HCT116 (cell line): Measurements from ENCODE around the gene TAT. TPM values are rescaled to one million over a fixed set of nuclear protein-coding genes. Genes with fewer than 3 reads are reported as not detected.

Experiments used
- ATAC-seq: fragments of 200-7000 bp; cut with Tn5 transposase; 2 replicates; pipeline ENCODE4 v1.9.1; 2020; ENCODE audit warnings: mild to moderate bottlenecking, moderate library complexity
- BruUV-seq: library from RNA; stranded (reverse); fragments of 400-500 nt; replicated peaks from 2 replicates; lab custom pipeline; 2021; lab: Mats Ljungman, UMichigan
- CTCF ChIA-PET: fragments of 300-600 bp; sonication (Branson Sonifier 250); formaldehyde crosslinking; loops from one replicate; lab custom pipeline; 2021; ENCODE audit warnings: antibody characterized with exemption; lab: Charles Lee
- POLR2A ChIA-PET: fragments of 300-600, 350-600 bp; sonication (Branson Sonifier 250); formaldehyde crosslinking; loops from one replicate; lab custom pipeline; 2021; ENCODE audit warnings: antibody characterized with exemption; lab: Charles Lee
- RAD21 ChIA-PET, 2 experiments: fragments of 300-600 bp; sonication (Branson Sonifier 250); formaldehyde crosslinking; loops; one replicate each; lab custom pipeline; 2023; ENCODE audit warnings: low total read pairs in 2 of 2; ENCODE audit not compliant: uncharacterized antibody in 2 of 2, unreplicated experiment in 2 of 2, low non-redundant PET in 1 of 2; lab: Charles Lee
- DNase-seq: peaks from one replicate; pipeline ENCODE4 v3.0.0-alpha.2; 2010; ENCODE audit warnings: low read depth, low spot score
- H2AFZ ChIP-seq: fragments of 200-600 bp; shearing (Covaris generic), sonication (generic); 2 replicates; pipeline ENCODE4 v1.6.1; 2017; ENCODE audit warnings: low read depth, mixed run types, mixed read lengths, antibody characterized with exemption, low read length; ENCODE audit not compliant: poor library complexity, severe bottlenecking
- H3K27ac ChIP-seq: 2 replicates; pipeline ENCODE4 v1.5.1; 2012; ENCODE audit warnings: low read depth, low read length
- H3K27me3 ChIP-seq: fragments of 200-600 bp; sonication (generic); 2 replicates; pipeline ENCODE4 v1.6.1; 2016; ENCODE audit warnings: mixed run types, low read length, mixed read lengths; ENCODE audit not compliant: insufficient read depth
- H3K36me3 ChIP-seq, 2 experiments: fragments of 200-500 bp in 1 of 2; fragments of 200-600 bp in 1 of 2; sonication (Bioruptor generic) in 1 of 2; sonication (generic) in 1 of 2; 2 replicates each; pipeline versions ENCODE4 v1.5.1 to v1.6.1; 2014 to 2016; ENCODE audit warnings: low read length in 2 of 2, inconsistent platforms in 1 of 2, mixed read lengths in 1 of 2, mixed run types in 1 of 2; ENCODE audit not compliant: insufficient read depth in 2 of 2, control insufficient read depth in 1 of 2
- H3K4me1 ChIP-seq, 2 experiments: fragments of 200-600 bp in 1 of 2; sonication (generic) in 1 of 2; 2 replicates each; pipeline versions ENCODE4 v1.5.1 to v1.6.1; 2012 to 2017; ENCODE audit warnings: low read length in 2 of 2, inconsistent platforms in 1 of 2, mild to moderate bottlenecking in 1 of 2, mixed read lengths in 1 of 2, mixed run types in 1 of 2, moderate library complexity in 1 of 2; ENCODE audit not compliant: insufficient read depth in 2 of 2, control insufficient read depth in 1 of 2
- H3K4me2 ChIP-seq: fragments of 200-600 bp; sonication (generic); 2 replicates; pipeline ENCODE4 v1.6.1; 2017; ENCODE audit warnings: mixed run types, low read length, mixed read lengths
- H3K4me3 ChIP-seq, 2 experiments: fragments of 200-600 bp in 1 of 2; sonication (generic) in 1 of 2; replicated peaks in 1 of 2; 2 replicates each; pipeline ENCODE4 v1.5.1; 2011 to 2016; ENCODE audit warnings: low read length in 2 of 2, control low read depth in 1 of 2, low read depth in 1 of 2, mild to moderate bottlenecking in 1 of 2, mixed read lengths in 1 of 2, mixed run types in 1 of 2
- H3K79me2 ChIP-seq: fragments of 200-600 bp; sonication (generic); 2 replicates; pipeline ENCODE4 v1.6.1; 2017; ENCODE audit warnings: mild to moderate bottlenecking, mixed run types, low read length, moderate library complexity, mixed read lengths; ENCODE audit not compliant: insufficient read depth
- H3K9ac ChIP-seq: fragments of 200-600 bp; sonication (generic); 2 replicates; pipeline ENCODE4 v1.6.1; 2016; ENCODE audit warnings: low read length, mixed read lengths
- H3K9me2 ChIP-seq: fragments of 200-600 bp; sonication (generic), shearing (Covaris generic); 2 replicates; pipeline ENCODE4 v1.6.1; 2017; ENCODE audit warnings: mixed run types, mild to moderate bottlenecking, moderate library complexity; ENCODE audit not compliant: insufficient read depth
- H3K9me3 ChIP-seq, 2 experiments: fragments of 200-500 bp in 1 of 2; fragments of 200-600 bp in 1 of 2; sonication (Bioruptor generic) in 1 of 2; sonication (generic) in 1 of 2; 2 replicates each; pipeline ENCODE4 v1.6.1; 2014 to 2017; ENCODE audit warnings: low read length in 2 of 2, mixed read lengths in 2 of 2, inconsistent platforms in 1 of 2, low read depth in 1 of 2, mild to moderate bottlenecking in 1 of 2, mixed run types in 1 of 2, moderate library complexity in 1 of 2; ENCODE audit not compliant: control insufficient read depth in 1 of 2, insufficient read depth in 1 of 2
- H4K20me1 ChIP-seq: fragments of 200-600 bp; sonication (generic), shearing (Covaris generic); 2 replicates; pipeline ENCODE4 v1.6.1; 2017; ENCODE audit warnings: mixed run types, mild to moderate bottlenecking, moderate library complexity; ENCODE audit not compliant: insufficient read depth
- ATF3 ChIP-seq: IDR thresholded peaks from 2 replicates; pipeline ENCODE4 v1.6.1; 2012
- CBX3 ChIP-seq: IDR thresholded peaks from 2 replicates; pipeline ENCODE4 v1.6.1; 2012; ENCODE audit warnings: low read depth
- CTCF ChIP-seq, 3 experiments: fragments of 200-600 bp in 1 of 3; sonication (generic) in 1 of 3; IDR thresholded peaks in 2 of 3; conservative IDR thresholded peaks in 1 of 3; 2 replicates each; pipeline ENCODE4 v1.5.1; 2012 to 2017; ENCODE audit warnings: low read depth in 2 of 3, low read length in 2 of 3, antibody characterized with exemption in 1 of 3, borderline replicate concordance in 1 of 3, control low read depth in 1 of 3, mild to moderate bottlenecking in 1 of 3, mixed read lengths in 1 of 3, mixed run types in 1 of 3, moderate library complexity in 1 of 3; ENCODE audit not compliant: insufficient read depth in 1 of 3
- EGR1 ChIP-seq: IDR thresholded peaks from 2 replicates; pipeline ENCODE4 v1.6.1; 2012; ENCODE audit warnings: low read depth
- ELF1 ChIP-seq: IDR thresholded peaks from 2 replicates; pipeline ENCODE4 v1.6.1; 2012; ENCODE audit warnings: low read depth, borderline replicate concordance
- EZH2 ChIP-seq: fragments of 200-600 bp; sonication (generic); IDR thresholded peaks from 2 replicates; pipeline ENCODE4 v1.6.1; 2017; ENCODE audit warnings: antibody characterized with exemption, mixed run types
- EZH2phosphoT487 ChIP-seq: fragments of 200-600 bp; IDR thresholded peaks from 2 replicates; pipeline ENCODE4 v1.6.1; 2018; ENCODE audit warnings: antibody characterized with exemption, borderline replicate concordance
- JUND ChIP-seq: IDR thresholded peaks from 2 replicates; pipeline ENCODE4 v1.6.1; 2012
- MAX ChIP-seq: IDR thresholded peaks from 2 replicates; pipeline ENCODE4 v1.6.1; 2012
- POLR2A ChIP-seq: IDR thresholded peaks from 2 replicates; pipeline ENCODE4 v1.7.0; 2011; ENCODE audit warnings: borderline replicate concordance; ENCODE audit not compliant: insufficient read depth, insufficient read length; ENCODE audit errors: extremely low read depth
- REST ChIP-seq: IDR thresholded peaks from 2 replicates; pipeline ENCODE4 v1.6.1; 2012; ENCODE audit warnings: low read depth
- SP1 ChIP-seq: IDR thresholded peaks from 2 replicates; pipeline ENCODE4 v1.6.1; 2012; ENCODE audit warnings: low read depth
- SRF ChIP-seq: IDR thresholded peaks from 2 replicates; pipeline ENCODE4 v1.6.1; 2012; ENCODE audit warnings: low read depth
- TCF7L2 ChIP-seq: IDR thresholded peaks from 2 replicates; pipeline ENCODE4 v1.7.0; 2011; ENCODE audit warnings: borderline replicate concordance, inconsistent platforms; ENCODE audit not compliant: insufficient read depth, insufficient read length; ENCODE audit errors: extremely low read depth
- ZNF274 ChIP-seq: fragments of 200-500 bp; sonication (Bioruptor generic); IDR thresholded peaks from 2 replicates; pipeline ENCODE4 v1.6.1; 2014; ENCODE audit warnings: mild to moderate bottlenecking, low read depth, low read length, inconsistent platforms
- intact Hi-C: fragments of 100-400 bp; cut with micrococcal nuclease; formaldehyde crosslinking; loops from 2 replicates; pipeline ENCODE4 v1.10.0; 2022
- total RNA-seq: library from RNA; stranded (reverse); gene quantifications from one replicate; pipeline ENCODE4 v1.2.1, GENCODE V29; 2021; ENCODE audit not compliant: unreplicated experiment

TAT gene
- total RNA-seq, 1 experiment from 2014 or later: 0.91 TPM

GRCh38 chr16:71528863-71529262, 48.0 kb downstream of the TAT start:
- CTCF ChIA-PET: no interaction called here
- POLR2A ChIA-PET: no interaction called here
- no peaks in the 10 kb centered on the region for H3K9me3 ChIP-seq
- no peaks in the 10 kb centered on the region for H4K20me1 ChIP-seq
- TF ChIP-seq CTCF (IDR thresholded peaks at IDR 0.05 in 2 of 3, conservative IDR thresholded peaks at IDR 0.05 in 1 of 3; ENCODE audit: borderline replicate concordance in 1 of 3, insufficient read depth in 1 of 3, low read depth in 2 of 3, low read length in 2 of 3): no peak
- no peak for TF ChIP-seq ATF3
- TF ChIP-seq REST: no peak
- TF ChIP-seq SRF: no peak
- TF ChIP-seq TCF7L2: no peak
- TF ChIP-seq SP1: no peak
- TF ChIP-seq EZH2: no peak
- no peak for TF ChIP-seq ELF1
- TF ChIP-seq CBX3: no peak
- no peak for TF ChIP-seq JUND
- no peak for TF ChIP-seq EZH2phosphoT487
- TF ChIP-seq EGR1: no peak
- no peak for TF ChIP-seq ZNF274
- TF ChIP-seq POLR2A: no peak
- no peak for TF ChIP-seq MAX
- H3K9ac ChIP-seq: no peak overlapping the region
- RAD21 ChIA-PET: no interaction called here
- no peak overlapping the region for H3K4me2 ChIP-seq
- no peaks in the 10 kb centered on the region for H3K36me3 ChIP-seq
- H3K9me2 ChIP-seq: no peaks in the 10 kb centered on the region
- intact Hi-C loops: no loop called here
- no peaks in the 10 kb centered on the region for H3K27me3 ChIP-seq
- peaks cover 0 to 19% of the 10 kb centered on the region in 2 experiments; a peak in 2 of 4 replicates for H3K4me1 ChIP-seq
- DNase-seq (no peak), ATAC-seq (no peak)
- H3K27ac ChIP-seq: no peak overlapping the region
- H2AFZ ChIP-seq: no peak overlapping the region
- no TSS peak for BruUV-seq
- no peaks in the 10 kb centered on the region for H3K79me2 ChIP-seq
- no peak overlapping the region for H3K4me3 ChIP-seq
